Measurements from ENCODE around the gene NRIP1. TPM values are rescaled to one million over a fixed set of nuclear protein-coding genes. Genes with fewer than 3 reads are reported as not detected.

NRIP1 gene
- polyA plus RNA-seq, 1 donor from 2014 or later: 48.4 TPM

DNA sequence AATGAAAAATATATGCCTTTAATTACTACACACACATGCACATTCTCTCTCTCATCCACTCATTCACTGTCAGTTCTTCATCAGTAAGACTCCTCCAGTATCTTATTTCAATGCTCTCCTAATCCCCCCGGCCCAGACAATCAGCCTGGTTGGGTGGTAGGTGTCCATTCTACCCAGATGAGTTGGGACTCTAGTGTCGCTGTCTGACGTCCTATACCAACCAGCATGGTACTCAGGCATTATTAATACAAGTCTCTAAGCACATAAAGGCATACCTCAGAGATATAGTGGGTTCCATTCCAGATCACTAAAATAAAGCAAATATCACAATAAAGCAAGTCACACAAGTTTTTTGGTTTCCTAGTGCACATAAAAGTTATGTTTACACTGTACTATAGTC, 19.8 kb downstream of the NRIP1 start:
- no peaks in the 10 kb centered on the region for H3K27me3 ChIP-seq (ENCODE audit: insufficient read depth, low read depth, low read length)
- no peaks in the 10 kb centered on the region for H3K9me3 ChIP-seq (ENCODE audit: low read length)
- H3K36me3 ChIP-seq (ENCODE audit: insufficient read depth, low read length): peaks cover 5% of the 10 kb centered on the region
- no peak for TF ChIP-seq TAF1 (IDR thresholded peaks at IDR 0.05; ENCODE audit: low read depth)
- TF ChIP-seq EZH2 (IDR thresholded peaks at IDR 0.05; ENCODE audit: borderline replicate concordance, insufficient read depth, low read length, poor library complexity, severe bottlenecking): no peak
- TF ChIP-seq RAD21 (conservative IDR thresholded peaks at IDR 0.05): no peak
- H3K9me2 ChIP-seq (ENCODE audit: insufficient read depth, low read length): no peaks in the 10 kb centered on the region
- no peaks in the 10 kb centered on the region for H3F3A ChIP-seq (ENCODE audit: insufficient read depth, low read length, poor library complexity, severe bottlenecking)
- no peak overlapping the region for H2AFZ ChIP-seq (ENCODE audit: low read depth, low read length)
- H3K27ac ChIP-seq (ENCODE audit: low read length): no peak overlapping the region
- no peak overlapping the region for H3K9ac ChIP-seq (ENCODE audit: low read length)
- no peak overlapping the region for H3K4me2 ChIP-seq (ENCODE audit: low read length)
- H4K20me1 ChIP-seq (ENCODE audit: insufficient read depth): no peaks in the 10 kb centered on the region
- peaks cover 96% of the 10 kb centered on the region for H3K79me2 ChIP-seq (replicated peaks; ENCODE audit: insufficient read depth, low read length)
- no peak overlapping the region for H3K4me3 ChIP-seq (ENCODE audit: low read length)

- Histone ChIP-seq H3K4me2 (ENCODE audit: low read length) (no peak overlapping the region), H2AFZ (ENCODE audit: low read depth, low read length) (no peak overlapping the region), H3K9me3 (ENCODE audit: low read length) (no peaks in the 10 kb centered on the region), H3K36me3 (ENCODE audit: insufficient read depth, low read length) (peaks cover 5% of the 10 kb centered on the region), H4K20me1 (ENCODE audit: insufficient read depth) (no peaks in the 10 kb centered on the region), H3K4me3 (ENCODE audit: low read length) (no peak overlapping the region), H3K9me2 (ENCODE audit: insufficient read depth, low read length) (no peaks in the 10 kb centered on the region), H3K27ac (ENCODE audit: low read length) (no peak overlapping the region), H3F3A (ENCODE audit: insufficient read depth, low read length, poor library complexity, severe bottlenecking) (no peaks in the 10 kb centered on the region), H3K27me3 (ENCODE audit: insufficient read depth, low read depth, low read length) (no peaks in the 10 kb centered on the region), H3K9ac (ENCODE audit: low read length) (no peak overlapping the region), H3K79me2 (replicated peaks; ENCODE audit: insufficient read depth, low read length) (peaks cover 96% of the 10 kb centered on the region)
- TF ChIP-seq EZH2 (IDR thresholded peaks at IDR 0.05; ENCODE audit: borderline replicate concordance, insufficient read depth, low read length, poor library complexity, severe bottlenecking) (no peak), POLR2AphosphoS5 (IDR thresholded peaks at IDR 0.05) (no peak), TAF1 (IDR thresholded peaks at IDR 0.05; ENCODE audit: low read depth) (no peak), SMC3 (conservative IDR thresholded peaks at IDR 0.05; ENCODE audit: poor library complexity) (no peak), REST (IDR thresholded peaks at IDR 0.05; ENCODE audit: borderline replicate concordance) (no peak), MXI1 (conservative IDR thresholded peaks at IDR 0.05; ENCODE audit: poor library complexity, severe bottlenecking) (no peak), EP300 (conservative IDR thresholded peaks at IDR 0.05; ENCODE audit: poor library complexity, severe bottlenecking) (no peak), RAD21 (conservative IDR thresholded peaks at IDR 0.05) (no peak)
- TF ChIP-seq, protein P1, sequence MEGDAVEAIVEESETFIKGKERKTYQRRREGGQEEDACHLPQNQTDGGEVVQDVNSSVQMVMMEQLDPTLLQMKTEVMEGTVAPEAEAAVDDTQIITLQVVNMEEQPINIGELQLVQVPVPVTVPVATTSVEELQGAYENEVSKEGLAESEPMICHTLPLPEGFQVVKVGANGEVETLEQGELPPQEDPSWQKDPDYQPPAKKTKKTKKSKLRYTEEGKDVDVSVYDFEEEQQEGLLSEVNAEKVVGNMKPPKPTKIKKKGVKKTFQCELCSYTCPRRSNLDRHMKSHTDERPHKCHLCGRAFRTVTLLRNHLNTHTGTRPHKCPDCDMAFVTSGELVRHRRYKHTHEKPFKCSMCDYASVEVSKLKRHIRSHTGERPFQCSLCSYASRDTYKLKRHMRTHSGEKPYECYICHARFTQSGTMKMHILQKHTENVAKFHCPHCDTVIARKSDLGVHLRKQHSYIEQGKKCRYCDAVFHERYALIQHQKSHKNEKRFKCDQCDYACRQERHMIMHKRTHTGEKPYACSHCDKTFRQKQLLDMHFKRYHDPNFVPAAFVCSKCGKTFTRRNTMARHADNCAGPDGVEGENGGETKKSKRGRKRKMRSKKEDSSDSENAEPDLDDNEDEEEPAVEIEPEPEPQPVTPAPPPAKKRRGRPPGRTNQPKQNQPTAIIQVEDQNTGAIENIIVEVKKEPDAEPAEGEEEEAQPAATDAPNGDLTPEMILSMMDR (IDR thresholded peaks at IDR 0.05; ENCODE audit: poor library complexity, severe bottlenecking): no peak
These were observed 22.3 kb downstream of the NRIP1 start for GRCh38 chr21:15042531-15042930.

All from neural cell (in vitro differentiated cells).